NCI-H1092 (cell line): ENCODE results near the gene PRR5L.

Experiments
- DNase-seq: peaks from one replicate; lab custom pipeline; 2025; lab: John Stamatoyannopoulos, UW

PRR5L gene

GRCh38 chr11:36436589-36436988 lies 140.5 kb downstream of the PRR5L start:
- DNase-seq = no peak

GRCh38 chr11:36437413-36437812 lies 141.3 kb downstream of the PRR5L start:
- no peak for DNase-seq

- no peak for DNase-seq
Measured at GRCh38 chr11:36438126-36438525, 142.0 kb downstream of the PRR5L start.

GRCh38 chr11:36441610-36442208 lies 145.6 kb downstream of the PRR5L start:
- DNase-seq = no peak

GRCh38 chr11:36443661-36444060 lies 147.6 kb downstream of the PRR5L start:
- no peak for DNase-seq

- no peak for DNase-seq
Measured at GRCh38 chr11:36446135-36446534, 150.0 kb downstream of the PRR5L start.

GRCh38 chr11:36447514-36447913 lies 151.4 kb downstream of the PRR5L start:
- no peak for DNase-seq

- no peak for DNase-seq
Measured at GRCh38 chr11:36447947-36448346, 151.9 kb downstream of the PRR5L start.

- no peak for DNase-seq
Measured at GRCh38 chr11:36449561-36450096, 153.5 kb downstream of the PRR5L start.

- no peak for DNase-seq
Measured at GRCh38 chr11:36450110-36450572, 154.1 kb downstream of the PRR5L start.

GRCh38 chr11:36451045-36451444 lies 155.0 kb downstream of the PRR5L start:
- no peak for DNase-seq

- DNase-seq = no peak
Measured at GRCh38 chr11:36451681-36452080, 155.6 kb downstream of the PRR5L start.

- no peak for DNase-seq
Measured at GRCh38 chr11:36452236-36452940, 156.3 kb downstream of the PRR5L start.

GRCh38 chr11:36452961-36453360 lies 156.9 kb downstream of the PRR5L start:
- DNase-seq = no peak

- DNase-seq = no peak
Measured at GRCh38 chr11:36453678-36454077, 157.6 kb downstream of the PRR5L start.

- no peak for DNase-seq
Measured at GRCh38 chr11:36454551-36454940, 158.5 kb downstream of the PRR5L start.

GRCh38 chr11:36454941-36455631 lies 159.0 kb downstream of the PRR5L start:
- DNase-seq = no peak

GRCh38 chr11:36455658-36456111 lies 159.6 kb downstream of the PRR5L start:
- DNase-seq = no peak

- no peak for DNase-seq
Measured at GRCh38 chr11:36456156-36456555, 160.1 kb downstream of the PRR5L start.

GRCh38 chr11:36458129-36458915 lies 162.2 kb downstream of the PRR5L start:
- DNase-seq = no peak

- DNase-seq = no peak
Measured at GRCh38 chr11:36459046-36459445, 163.0 kb downstream of the PRR5L start.

GRCh38 chr11:36460220-36460619 lies 164.1 kb downstream of the PRR5L start:
- DNase-seq = no peak
